NCI-H2107 (cell line): Measurements from ENCODE around the gene DSG4.
"Not testable (repeated sequence)": the region's sequence is repeated elsewhere in the genome, so short reads cannot be mapped to it uniquely, and the experiment has no call there.

Source experiments
- DNase-seq: peaks from one replicate; lab custom pipeline; 2025; lab: John Stamatoyannopoulos, UW

The DSG4 gene

GRCh38 chr18:31376477-31376876 lies at the start of gene DSG4:
Gene DSG4 (plus strand): TSS chr18:31376777. CDS start chr18:31376912, 135 bp downstream.
- DNase-seq: no peak

DNA sequence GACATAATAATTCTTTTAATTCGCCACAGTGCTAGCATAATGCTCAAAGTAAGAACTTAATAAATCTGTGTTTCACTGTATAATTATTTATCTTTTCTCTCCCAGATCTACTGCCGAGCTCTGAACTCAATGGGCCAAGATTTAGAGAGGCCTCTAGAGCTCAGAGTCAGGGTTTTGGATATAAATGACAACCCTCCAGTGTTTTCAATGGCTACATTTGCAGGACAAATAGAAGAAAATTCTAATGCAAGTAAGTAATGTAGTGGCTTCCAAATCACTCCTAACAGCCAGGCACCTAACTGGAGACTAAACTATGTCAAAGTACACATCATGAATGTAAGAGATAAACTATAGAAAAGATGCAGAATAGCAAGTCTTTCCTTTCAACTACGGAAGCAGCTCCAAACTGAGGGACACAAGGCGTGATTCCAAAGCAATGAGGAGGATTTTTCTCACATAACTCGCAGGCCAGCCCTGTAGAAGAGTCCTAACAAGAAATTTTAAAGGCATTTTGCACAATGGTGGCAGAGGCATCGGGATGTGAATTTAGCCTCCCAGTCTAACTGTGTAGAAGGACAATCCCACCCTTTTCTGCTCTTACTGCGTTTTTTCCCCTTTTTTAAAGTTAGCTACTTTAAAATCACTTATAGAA lies 46.7 kb upstream of the DSG4 start:
- DNase-seq: no peak

GRCh38 chr18:31343454-31343853 lies 33.1 kb upstream of the DSG4 start:
- no peak for DNase-seq

DNA sequence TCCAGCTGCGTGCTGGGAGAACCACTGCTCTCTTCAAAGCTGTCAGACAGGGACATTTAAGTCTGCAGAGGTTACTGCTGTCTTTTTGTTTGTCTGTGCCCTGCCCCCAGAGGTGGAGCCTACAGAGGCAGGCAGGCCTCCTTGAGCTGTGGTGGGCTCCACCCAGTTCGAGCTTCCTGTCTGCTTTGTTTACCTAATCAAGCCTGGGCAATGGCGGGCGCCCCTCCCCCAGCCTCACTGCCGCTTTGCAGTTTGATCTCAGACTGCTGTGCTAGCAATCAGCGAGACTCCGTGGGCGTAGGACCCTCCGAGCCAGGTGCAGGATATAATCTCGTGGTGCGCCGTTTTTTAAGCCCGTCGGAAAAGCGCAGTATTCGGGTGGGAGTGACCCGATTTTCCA lies 23.2 kb upstream of the DSG4 start:
- not testable (repeated sequence) for DNase-seq

GRCh38 chr18:31354990-31355389 lies 21.6 kb upstream of the DSG4 start:
- no peak for DNase-seq

GRCh38 chr18:31356025-31356424 lies 20.6 kb upstream of the DSG4 start:
- no peak for DNase-seq

DNA sequence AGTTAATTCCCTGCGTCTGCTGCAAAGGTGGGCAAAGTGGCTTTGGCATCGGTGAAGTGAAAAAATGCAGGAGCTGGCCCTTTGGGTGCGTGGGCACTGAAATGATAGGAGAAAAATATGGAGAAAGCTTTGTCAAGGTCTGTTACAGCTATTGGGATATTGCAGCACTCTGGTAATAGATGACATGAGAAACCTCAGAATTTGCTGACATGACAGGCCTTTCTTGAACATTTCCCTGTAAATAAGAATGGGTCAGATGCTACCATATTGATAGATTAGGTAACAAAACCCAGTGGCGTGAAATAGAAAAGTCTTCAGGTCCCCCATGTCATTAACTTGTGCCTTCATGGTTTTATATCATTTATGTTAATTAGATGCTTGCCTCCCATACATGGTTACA lies 12.4 kb upstream of the DSG4 start:
- no peak for DNase-seq

DNA sequence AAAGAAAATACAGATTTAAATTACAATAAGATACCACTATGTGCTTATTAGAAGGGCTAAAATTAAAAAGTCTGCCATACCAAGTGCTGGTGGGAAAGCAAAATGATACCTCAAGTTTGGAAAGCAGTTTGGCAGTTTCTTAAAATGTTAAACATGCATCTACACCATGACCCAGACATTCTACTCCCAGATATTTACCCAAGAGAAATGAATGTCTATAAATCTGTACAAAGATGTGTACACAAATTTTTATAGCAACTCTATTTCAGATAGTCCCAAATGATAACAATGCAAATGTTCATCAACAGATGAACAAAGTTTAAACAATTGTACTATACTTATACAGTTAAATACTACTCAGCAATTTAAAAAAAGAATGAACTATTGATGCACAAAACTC lies 7.1 kb upstream of the DSG4 start:
- no peak for DNase-seq

- no peak for DNase-seq
Measured at GRCh38 chr18:31371989-31372388, 4.6 kb upstream of the DSG4 start.

GRCh38 chr18:31373641-31374040 lies 2.9 kb upstream of the DSG4 start:
- DNase-seq: no peak

DNA sequence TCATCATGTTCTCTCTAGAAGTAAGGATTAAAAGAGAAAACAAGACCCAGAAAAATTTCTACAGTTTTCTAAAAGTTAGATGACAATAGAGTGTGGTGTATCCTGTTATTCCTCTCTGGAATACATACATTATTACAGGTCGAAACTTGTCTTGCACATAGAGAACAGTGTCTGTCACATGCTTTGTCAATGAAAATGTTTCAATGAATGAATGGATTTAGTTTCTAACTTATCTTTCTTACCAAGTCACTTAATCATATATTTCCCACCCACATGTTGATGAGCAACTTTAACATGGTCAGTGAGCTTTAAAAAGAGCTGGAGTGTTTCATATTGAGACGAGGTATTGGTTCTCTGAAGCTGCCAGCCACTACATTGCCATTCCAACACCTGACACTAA lies 4.3 kb downstream of the DSG4 start:
- DNase-seq: no peak

DNA sequence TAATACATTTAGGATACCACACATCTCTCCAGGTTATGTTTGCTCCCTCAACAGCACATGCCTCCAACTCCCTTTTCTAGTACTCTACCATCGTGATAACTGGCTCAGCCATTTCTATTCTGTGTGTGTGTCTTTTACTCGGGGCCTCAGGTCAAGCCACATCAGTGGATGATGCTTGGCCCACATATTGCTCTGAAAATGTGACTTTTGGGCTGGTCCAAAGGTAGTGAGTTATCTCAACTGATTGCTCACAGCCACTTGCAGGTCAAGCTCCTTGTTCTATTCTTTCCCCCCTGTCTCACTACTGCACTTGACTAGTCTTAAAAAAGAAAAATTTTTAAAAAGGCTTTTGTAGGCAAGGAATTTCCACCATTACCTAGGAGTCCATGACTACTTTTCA lies 5.5 kb downstream of the DSG4 start:
- DNase-seq: no peak

DNA sequence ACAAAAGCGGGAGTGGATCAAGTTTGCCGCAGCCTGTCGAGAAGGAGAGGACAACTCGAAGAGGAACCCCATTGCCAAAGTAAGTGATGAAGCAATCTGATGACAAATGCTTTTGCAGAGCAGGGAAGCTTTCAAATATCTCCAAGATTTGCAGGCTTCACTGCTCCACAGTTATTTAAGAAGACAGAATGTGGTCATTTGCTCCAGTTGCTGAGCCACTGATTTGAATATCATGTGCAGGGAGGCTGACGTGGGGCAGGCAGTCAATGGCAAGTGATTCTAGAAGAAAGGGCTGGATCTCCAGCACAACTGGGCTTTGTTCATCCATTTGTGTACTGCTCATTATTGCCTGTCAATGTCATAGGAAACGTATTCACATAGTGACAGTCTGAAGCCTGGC lies 10.2 kb downstream of the DSG4 start:
- DNase-seq: no peak

DNA sequence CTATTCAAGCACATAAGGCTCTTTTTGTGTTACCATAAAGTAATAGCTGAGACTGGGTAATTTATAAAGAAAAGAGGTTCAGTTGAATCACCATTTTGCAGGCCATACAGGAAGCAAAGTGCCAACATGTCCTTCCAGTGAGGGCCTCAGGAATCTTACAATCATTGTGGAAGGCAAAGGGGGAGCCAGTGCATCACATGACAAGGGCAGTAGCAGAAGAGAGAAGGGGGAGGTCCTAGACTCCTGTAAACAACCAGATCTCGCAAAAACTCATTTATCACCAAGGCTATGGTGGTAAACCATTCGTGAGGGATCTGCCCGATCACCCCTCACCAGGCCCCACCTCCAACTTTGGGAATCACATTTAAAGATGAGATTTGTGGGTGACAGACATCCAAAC lies 16.7 kb downstream of the DSG4 start:
- DNase-seq: no peak

- DNase-seq: no peak
Measured at GRCh38 chr18:31396796-31397612, 20.4 kb downstream of the DSG4 start.

DNA sequence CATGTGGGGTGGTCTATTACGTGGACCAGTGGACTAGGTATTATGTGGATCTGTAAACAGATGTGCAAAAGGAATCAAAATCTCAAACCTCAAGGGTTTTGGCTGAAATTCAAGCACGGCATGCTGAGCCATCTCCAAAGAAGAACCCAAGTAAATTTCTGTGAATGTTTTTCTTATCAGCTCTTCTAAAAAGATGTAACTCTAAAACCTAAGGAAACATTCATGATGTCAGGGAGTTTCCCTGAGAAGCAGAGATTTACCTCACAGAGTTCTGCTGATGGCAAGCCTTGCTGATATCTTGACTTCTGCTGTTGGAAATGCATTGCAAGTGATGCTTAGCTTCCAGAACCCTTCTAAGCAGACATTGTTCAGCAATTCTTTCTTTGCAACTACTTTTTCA lies 21.6 kb downstream of the DSG4 start:
- no peak for DNase-seq

- no peak for DNase-seq
Measured at GRCh38 chr18:31399306-31400032, 22.9 kb downstream of the DSG4 start.

GRCh38 chr18:31401156-31402025 lies 24.8 kb downstream of the DSG4 start:
- DNase-seq: no peak

- DNase-seq: no peak
Measured at GRCh38 chr18:31402026-31402373, 25.4 kb downstream of the DSG4 start.

DNA sequence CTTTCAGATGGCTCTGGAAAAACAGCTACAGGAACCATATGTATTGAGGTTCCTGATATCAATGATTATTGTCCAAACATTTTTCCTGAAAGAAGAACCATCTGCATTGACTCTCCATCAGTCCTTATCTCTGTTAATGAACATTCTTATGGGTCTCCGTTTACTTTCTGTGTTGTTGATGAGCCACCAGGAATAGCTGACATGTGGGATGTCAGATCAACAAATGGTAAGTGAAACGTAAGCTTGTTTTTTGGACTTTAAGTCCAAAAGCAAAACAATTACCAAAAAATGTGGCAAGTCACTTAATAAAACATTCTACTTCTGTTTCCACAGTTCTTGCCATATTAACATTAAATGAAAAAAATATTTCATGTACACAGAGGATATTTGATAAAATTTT lies 26.8 kb downstream of the DSG4 start:
- no peak for DNase-seq

- DNase-seq: no peak
Measured at GRCh38 chr18:31407649-31408048, 31.1 kb downstream of the DSG4 start.

GRCh38 chr18:31409276-31409675 lies 32.7 kb downstream of the DSG4 start:
- no peak for DNase-seq
